ENCODE data around the gene OR4E1.

- TF ChIP-seq POLR2AphosphoS5 (IDR thresholded peaks at IDR 0.05) (no peak), POLR2A (IDR thresholded peaks at IDR 0.05) (no peak), CTCF (IDR thresholded peaks at IDR 0.05) (no peak)
Observed at GRCh38 chr14:21704338-21704737, 30.7 kb upstream of the OR4E1 start.
